Muscle of arm (tissue), 12 donors: ENCODE measurements around the gene PODXL2. TPM values are rescaled to one million over a fixed set of nuclear protein-coding genes. Genes with fewer than 3 reads are reported as not detected.
"Not testable (repeated sequence)": the region's sequence is repeated elsewhere in the genome, so short reads cannot be mapped to it uniquely, and the experiment has no call there.

Experiments used
- DNase-seq: peaks from one replicate; pipeline ENCODE4 v3.0.0-alpha.2; 2013
- polyA plus RNA-seq, 12 donors: library from polyadenylated mRNA; unstranded; fragments of 120-200 nt; gene quantifications; one replicate each; pipeline ENCODE4 v1.2.1, GENCODE V29; 2013; ENCODE audit not compliant: insufficient read length in 12 of 12

The PODXL2 gene
- polyA plus RNA-seq, 12 donors: 3.9 to 17.9 (median 4.7) TPM; not detected in 1

GRCh38 chr3:127654374-127654773, 25.4 kb downstream of the PODXL2 start:
- no peak for DNase-seq

- not testable (repeated sequence) for DNase-seq
Observed at GRCh38 chr3:127654993-127655392, 26.0 kb downstream of the PODXL2 start.

GRCh38 chr3:127655641-127656040, 26.7 kb downstream of the PODXL2 start:
- peak; percentile 25 for DNase-seq

GRCh38 chr3:127656906-127657305, 27.9 kb downstream of the PODXL2 start:
- DNase-seq: no peak

GRCh38 chr3:127658234-127658633, 29.2 kb downstream of the PODXL2 start:
- DNase-seq: no peak

- DNase-seq: no peak
Observed at GRCh38 chr3:127660621-127661251, 31.8 kb downstream of the PODXL2 start.

- DNase-seq: no peak
Observed at GRCh38 chr3:127661600-127661999, 32.6 kb downstream of the PODXL2 start.

- DNase-seq: no peak
Observed at GRCh38 chr3:127662001-127662469, 33.0 kb downstream of the PODXL2 start.

- DNase-seq: no peak
Observed at GRCh38 chr3:127663151-127663550, 34.2 kb downstream of the PODXL2 start.

GRCh38 chr3:127665165-127665564, 36.2 kb downstream of the PODXL2 start:
- no peak for DNase-seq

- DNase-seq: no peak
Observed at GRCh38 chr3:127665586-127665985, 36.6 kb downstream of the PODXL2 start.

- DNase-seq: no peak
Observed at GRCh38 chr3:127666676-127667075, 37.7 kb downstream of the PODXL2 start.

- DNase-seq: no peak
Observed at GRCh38 chr3:127667119-127667681, 38.2 kb downstream of the PODXL2 start.

- no peak for DNase-seq
Observed at GRCh38 chr3:127668906-127669305, 39.9 kb downstream of the PODXL2 start.

- no peak for DNase-seq
Observed at GRCh38 chr3:127669541-127670228, 40.7 kb downstream of the PODXL2 start.

GRCh38 chr3:127670229-127670559, 41.2 kb downstream of the PODXL2 start:
- no peak for DNase-seq

- no peak for DNase-seq
Observed at GRCh38 chr3:127670761-127671522, 42.0 kb downstream of the PODXL2 start.

- no peak for DNase-seq
Observed at GRCh38 chr3:127671523-127672428, 42.8 kb downstream of the PODXL2 start.

- peak; percentile 68 for DNase-seq
Observed at GRCh38 chr3:127672429-127673190, 43.6 kb downstream of the PODXL2 start, which contains the start of gene ABTB1. ABTB1 (plus strand) TSS chr3:127672952; CDS start chr3:127673026, 74 bp downstream.
